ENCODE results near the gene ADRA1B.

ADRA1B gene

DNA sequence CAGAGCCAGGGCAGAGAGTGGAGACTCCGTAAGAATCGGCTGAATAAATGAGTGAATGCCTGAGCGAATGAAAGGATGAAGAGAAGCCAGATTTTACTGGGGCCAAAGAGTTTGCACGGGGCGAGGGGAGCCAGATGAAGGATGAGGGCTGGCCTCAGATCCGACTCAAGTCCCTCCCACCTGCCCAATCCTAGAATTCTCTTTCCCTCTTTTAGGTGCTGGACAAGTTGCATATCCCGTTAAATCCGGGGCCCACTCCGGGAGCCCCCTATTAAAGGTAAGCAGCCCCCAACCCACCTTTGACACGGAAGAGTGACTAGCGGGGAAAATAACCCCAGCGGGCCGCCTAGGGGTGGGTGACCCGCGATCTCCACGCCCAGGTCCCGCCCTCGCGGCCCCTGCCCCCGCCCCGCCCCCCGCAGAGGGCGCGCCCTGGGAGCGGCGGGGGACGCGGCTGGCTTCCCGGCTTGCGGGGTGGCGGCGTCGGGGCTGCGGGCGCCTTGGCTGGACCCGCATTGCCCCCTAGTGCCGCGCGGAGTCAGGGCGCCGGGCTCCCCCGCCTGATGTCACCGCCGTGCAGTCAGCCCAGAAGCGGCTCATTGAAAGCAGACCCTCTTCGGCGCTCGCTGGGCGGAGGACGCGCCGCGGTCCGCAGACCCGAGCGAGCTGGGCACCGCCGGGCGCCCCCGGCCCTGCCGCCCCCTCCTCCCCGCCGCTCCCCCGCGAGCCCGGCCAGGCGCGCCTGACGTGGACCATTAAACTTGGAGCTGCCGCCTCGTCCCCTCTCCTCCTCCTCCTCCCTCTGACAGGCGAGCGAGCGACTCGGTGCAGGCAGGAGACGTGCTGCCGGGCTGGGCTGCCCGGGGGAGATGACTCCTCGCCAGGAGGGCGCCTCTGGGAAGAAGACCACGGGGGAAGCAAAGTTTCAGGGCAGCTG, at the start of gene ADRA1B:
TSS of gene ADRA1B (plus strand) at position 579 of the 937 bp plus-strand sequence. CDS start 424 bp downstream, outside the sequence.
- peak; percentile 11 for DNase-seq (ENCODE audit: low spot score)

DNA sequence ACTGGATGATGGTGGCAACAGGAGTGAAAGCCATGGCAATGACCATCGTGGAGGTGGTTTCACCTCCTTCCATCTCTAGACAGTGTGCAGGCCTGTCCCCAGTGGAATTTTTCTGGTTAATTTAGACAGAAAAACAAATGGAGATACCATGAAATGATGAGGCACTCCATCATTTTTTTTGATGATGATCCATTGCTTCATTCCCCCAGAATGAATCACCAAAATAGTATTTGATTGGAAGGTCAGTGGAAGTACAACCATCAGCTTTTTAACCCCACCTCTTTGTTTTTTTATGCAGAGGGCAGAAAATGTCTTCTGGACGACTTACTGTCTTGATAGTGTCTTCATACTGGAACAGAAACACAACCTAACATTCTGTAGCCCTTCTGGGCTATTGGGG, 42.6 kb upstream of the ADRA1B start:
- DNase-seq (ENCODE audit: low spot score), result no peak

DNA sequence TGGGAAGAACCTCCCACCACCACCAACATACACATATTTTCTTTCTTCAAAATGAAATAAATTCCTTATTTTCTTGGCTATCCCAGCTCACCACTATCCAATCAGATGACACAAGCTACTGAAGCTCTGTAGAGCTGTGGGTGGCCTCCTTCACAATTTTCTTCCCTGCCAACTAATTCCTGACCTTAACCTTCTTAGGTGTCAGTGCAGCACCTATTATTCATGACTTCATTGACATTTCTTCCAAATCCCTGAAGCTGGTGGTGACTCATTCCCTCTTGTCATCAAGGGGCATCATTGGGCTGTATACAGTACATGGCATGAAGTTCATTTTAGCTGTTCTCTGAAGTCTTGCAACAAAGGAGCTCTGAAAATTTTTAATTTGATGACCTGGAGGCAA, 42.0 kb upstream of the ADRA1B start:
- no peak for DNase-seq (ENCODE audit: low spot score)

DNA sequence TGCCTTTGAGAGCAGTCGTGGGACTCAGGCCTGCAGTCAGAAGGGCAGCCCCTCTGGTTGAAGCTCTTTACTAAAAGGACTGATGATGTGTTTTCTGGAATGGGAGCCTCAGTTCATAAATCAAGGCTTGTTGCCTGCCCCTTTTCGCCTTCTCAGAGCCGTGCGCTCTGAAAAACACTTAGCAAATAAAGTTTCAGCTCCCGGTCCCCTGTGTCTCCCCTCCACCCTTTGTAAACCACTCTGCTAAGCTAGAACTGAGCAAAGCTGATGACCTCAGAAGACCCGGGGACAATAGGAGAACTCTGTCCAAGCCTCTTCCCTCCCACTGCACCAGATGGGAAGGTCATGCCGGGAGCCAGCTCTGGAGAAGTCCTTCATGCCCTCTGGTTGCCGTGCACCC, 39.3 kb upstream of the ADRA1B start:
- no peak for DNase-seq (ENCODE audit: low spot score)

DNA sequence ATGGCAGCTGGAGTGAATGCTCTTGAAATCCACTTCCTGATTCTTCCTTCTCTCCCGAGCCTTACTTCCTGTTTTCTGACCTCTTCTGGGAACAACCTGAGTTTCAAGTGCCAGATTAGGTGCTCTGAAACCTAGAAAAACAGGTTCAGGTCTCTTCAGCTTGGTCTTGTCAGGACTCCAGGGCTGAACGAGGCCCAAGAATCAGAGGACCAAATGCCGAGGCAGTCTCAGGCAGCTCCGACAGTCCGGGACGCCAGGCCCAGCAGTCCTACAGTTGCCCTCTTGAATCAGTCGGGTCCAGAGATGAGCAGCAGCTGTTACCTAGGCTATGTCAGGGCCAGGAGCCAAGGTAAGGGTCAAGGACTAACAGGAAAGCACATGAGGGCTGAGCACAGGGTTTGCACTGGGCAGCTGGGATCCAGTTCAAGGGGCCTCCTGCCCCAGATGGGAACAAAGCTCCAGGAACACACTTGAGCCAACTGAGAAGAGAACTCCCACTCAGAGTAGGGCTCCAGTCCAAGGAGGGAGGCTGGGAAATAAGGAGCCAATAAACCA, 38.3 kb upstream of the ADRA1B start:
- no peak for DNase-seq (ENCODE audit: low spot score)

DNA sequence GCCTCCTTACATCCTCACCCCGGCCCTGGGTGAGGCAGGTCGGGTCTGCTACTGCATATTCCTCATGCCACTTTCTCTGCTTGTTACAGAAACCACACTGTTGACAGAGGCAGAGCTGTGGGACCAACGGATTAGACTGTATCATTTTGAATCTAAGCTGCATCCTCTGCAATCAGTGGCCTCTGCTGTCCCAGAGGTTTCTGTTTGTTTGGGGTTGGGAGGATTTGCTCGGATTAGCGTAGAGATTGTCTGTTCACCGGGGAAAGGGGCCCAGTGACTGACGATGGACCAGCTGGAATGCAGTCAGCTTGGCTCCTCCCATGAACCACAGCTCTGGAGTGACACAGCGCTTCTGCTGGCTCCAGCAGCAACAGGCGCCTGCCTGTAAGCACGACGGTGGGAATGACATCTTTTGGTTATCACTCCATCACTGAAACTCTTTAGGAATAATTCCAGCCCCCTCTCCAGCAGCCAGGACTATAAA, 37.3 kb upstream of the ADRA1B start:
- DNase-seq (ENCODE audit: low spot score), result no peak

DNA sequence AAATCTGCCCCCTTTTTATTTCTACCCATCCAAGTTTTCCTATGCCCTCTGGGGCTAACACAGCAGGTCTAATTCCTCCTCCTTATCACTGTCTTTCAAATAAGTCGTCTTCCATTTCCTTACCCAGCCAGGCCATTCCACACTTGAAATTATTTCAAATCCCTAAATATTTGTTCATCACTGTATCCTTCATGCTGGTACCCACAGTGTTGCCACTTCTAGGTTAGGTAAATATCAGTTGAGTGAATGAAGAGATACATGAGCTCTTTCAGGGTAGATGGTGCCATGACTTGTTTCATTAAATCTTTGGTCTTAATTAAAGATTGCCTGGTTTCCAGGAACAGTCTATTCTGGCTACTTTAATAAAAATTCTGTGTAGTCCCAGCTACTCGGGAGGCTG, 35.6 kb upstream of the ADRA1B start:
- no peak for DNase-seq (ENCODE audit: low spot score)

DNA sequence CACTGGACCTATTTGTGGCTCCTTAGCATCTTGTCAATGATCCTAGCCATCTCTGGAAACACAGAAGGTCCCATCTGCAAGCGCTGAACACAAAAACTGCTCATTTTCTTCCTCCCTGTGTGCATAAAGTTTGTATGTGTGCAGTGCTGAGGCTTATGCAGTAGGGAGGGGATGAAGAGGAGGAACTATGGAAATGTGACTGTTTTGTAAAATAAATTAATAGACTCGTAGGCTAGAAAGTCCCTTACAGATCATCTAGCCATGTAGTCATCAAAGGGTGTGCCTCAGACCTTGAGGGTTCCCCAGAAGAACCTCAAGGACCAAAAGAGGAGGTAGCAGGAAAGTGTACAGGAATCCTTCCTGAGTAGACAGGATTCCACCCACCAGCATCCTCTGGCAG, 34.3 kb upstream of the ADRA1B start:
- no peak for DNase-seq (ENCODE audit: low spot score)

DNA sequence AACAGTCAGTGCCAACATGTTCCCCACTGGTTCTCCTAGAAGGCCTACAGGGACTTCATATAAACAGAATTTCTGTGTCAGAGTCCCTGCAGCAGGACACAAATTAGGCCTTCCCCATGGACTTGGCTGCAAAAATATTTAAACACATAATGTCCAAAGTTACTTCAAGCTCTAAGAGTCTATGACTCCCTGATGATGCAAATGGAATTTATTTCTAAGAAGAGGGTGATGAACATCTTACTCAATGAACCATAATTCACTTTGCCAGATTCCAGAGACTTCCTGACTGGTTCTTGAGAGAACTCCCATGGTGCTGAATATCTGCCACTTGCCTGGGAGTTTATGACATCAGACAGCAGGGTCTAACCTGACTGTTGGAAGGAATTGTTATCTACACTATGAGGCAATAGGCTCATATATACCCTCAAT, 32.7 kb upstream of the ADRA1B start:
- DNase-seq (ENCODE audit: low spot score), result no peak

DNA sequence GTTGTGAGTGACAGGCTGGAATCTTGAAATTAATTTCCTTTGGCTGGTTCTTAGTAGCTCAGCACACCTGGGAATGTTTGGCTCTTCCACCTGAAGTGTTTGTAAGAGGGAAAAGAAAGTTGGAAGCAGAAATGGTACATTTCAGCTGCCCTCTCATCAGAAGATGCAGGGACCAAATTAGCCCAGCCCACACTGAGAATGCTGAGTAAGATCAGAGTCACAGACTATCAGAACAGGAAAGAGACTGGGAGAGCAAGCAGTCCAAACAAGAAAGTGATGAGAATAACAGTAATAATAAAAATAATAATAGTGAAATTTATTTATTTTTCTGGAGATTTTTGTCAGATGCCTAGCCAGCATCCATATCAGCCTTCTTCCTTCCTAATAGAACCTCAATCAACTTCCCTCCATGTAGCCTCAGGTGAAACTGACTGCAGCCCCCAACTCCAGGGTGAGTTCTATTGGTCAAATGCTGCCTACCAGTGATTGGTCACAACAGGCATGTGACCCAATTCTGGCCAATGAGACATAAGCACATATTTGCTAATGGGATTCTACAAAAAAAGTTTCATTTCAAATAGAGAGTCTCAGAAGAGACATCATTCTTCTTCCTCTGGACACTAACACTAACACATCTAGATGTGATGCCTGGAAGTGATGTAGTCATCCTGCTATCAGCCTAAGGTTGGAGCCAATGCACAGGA, 31.2 kb upstream of the ADRA1B start:
- DNase-seq (ENCODE audit: low spot score), result no peak

DNA sequence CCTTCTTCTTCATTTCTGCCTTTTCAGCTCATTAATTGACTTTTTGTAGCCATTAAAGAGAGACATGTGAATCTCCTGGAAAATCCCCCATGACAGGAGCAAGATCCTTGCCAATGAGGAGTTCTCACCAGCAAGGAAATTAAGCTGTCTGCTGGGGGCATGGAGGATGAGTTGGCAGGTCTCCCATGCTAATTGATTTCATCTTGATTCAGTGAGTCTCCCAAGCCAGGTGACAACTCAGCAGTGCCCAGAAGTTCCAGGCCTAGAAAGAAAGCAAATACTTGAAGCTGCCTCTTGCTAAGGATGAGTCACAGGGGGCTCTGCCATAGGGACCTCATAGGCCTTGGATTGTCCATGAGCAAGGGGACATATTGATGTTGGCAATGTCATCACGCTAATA, 30.0 kb upstream of the ADRA1B start:
- DNase-seq (ENCODE audit: low spot score), result no peak

DNA sequence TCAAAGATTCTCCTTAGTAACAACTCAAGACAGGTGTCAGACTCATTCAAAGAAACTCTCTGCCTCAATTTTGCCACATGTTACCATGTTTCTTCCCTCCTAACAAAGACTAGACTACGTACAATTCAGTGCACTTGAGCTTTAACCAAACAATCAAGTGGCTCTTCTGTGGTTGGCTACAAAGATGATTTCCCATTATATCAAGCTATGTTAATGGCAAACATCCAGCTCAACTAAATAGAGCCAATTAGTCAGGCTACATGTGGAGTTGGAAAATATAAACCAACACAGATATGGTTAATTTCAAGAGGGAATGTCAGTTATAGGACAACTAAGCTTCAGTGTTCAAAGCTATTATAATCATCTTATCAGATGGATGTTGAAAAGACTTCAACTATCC, 29.2 kb upstream of the ADRA1B start:
- DNase-seq (ENCODE audit: low spot score), result no peak

DNA sequence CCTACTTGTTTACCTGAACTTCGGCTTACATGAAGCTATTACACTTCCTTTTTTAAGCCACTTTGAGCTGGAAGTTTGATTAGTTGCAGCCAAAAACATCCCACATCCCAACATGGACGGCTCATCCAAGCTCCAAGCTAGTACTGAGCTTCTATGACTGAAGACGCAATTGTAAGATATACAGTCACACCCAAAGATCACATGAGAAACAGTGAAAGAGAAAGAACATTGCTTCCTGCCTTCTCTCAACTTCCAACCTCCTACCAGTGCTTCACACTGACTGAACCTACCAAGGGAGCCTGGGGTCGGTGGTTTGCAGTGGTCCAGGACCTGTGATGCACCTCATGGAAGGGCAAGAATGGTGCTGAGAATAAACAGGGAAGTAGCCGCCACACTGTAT, 27.4 kb upstream of the ADRA1B start:
- DNase-seq (ENCODE audit: low spot score), result no peak

DNA sequence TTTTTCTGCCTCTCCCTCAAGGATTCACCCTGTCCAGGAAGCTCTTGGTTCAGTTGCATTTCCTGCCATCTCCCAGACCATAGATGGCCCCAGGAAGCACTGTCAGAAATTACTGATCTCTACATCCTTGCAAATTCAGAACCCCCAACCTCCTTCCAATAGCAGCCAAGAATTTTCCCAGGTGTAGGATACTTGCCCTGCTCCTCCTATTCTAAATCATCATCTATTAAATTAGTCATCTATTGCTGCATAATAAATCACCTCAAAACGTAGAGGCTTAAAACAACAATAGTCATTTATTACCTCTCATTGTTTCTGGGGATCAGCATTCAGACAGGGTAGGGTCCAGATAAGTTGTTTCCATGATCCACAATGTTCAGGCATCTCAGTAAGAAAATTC, 26.1 kb upstream of the ADRA1B start:
- DNase-seq (ENCODE audit: low spot score), result no peak

DNA sequence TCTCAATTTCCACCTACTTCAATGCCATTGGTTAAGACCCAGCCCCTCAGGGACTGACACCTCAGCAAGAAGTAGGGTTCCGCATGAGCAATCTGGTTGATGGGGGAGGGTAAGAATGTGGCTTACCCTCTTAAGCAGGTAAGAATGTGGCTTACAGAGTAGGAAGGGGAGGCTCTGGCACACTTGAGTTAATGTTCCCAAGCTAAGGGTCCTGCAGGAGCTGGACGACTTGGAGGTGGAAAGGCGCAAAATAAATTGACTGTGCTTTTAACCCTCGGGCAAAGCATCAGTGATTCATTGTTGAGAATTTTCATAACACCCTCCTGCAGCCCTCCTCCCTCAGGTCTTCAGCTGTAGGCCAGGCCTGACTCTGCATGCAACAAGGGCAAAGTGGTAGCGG, 24.9 kb upstream of the ADRA1B start:
- DNase-seq (ENCODE audit: low spot score), result no peak

DNA sequence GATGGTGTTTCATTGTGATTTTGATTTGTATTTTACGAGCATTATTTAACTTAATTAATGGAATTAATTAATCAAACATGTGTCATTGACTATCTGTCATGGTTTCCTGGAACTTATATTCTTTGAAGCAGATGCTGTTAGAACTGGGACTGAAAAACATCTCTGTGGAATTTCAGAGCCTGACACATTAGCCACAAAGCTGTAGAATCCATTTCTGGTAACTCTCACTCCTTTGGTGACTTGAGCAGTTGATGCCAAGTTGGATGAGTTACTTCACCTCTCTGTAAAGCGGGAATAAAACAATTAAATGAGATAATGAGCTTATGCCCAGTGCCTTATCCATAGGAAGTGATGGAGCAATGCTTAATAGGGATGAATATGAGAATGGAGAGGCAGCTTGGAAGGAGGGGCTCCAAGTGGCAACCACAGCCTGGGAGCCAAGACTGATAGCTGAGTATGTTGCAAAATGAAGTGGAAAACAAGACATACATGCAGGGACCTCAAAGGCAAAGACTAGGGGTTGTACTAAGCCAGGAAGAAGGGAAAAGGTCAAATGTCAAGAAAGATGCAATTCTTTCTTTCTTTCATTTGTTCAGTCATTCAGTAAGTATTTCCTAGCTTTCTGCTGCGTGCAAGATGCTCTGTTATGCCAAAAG, 23.1 kb upstream of the ADRA1B start:
- DNase-seq (ENCODE audit: low spot score), result no peak

DNA sequence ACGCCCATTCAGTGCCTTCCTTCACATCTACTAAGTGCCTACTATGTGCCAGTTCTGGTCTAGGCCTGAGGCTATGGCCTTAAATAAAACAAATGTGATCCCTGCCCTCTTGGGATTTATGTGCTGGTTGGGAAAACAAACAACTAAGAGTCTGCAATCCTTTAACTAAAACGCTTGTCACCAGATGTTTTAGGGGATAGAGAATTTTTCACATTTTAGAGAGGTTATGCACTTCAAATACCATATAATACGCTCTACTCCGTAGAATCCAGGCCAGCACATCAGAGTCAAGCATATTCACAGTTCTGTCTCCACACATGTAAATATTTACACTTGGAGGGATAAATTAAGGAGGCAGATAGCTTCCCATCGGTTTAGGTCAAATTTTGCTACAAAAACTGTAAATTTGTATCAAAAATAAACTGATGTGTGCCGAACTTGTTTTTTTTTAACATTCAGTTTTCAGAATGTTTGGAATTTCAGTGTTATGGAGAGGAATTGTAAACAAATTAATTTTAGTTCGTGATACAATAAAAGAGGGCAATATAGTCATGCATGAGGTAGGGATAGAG, 22.0 kb upstream of the ADRA1B start:
- DNase-seq (ENCODE audit: low spot score), result no peak

DNA sequence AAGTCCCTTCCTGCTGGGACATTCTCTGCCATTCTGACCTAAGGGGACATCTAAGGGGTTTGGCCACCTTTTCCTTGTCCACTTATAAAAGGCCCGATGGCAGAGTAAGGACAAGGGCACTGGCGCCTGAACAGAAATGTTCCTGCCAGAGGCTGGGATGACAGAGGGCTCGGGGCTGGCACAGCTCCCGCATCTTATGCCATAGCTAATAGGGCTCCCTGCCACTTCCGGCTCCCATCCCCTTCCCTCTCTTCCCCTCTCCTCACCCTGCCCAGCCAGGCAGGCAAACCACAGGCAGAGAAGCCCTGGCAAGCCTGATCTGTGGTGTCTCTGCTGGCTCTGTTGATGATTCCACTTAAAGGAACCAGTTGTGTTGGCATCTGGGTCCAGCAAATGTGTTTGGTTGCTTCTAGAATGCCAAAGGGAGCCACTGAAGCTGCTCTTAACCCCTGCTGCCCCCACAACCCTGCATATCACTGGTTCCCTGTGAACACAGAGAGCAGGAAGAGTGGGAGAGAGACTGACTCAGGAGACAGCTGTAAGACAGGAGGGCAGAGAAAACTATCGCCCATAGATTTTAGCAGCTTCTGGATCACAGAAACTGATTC, 18.4 kb upstream of the ADRA1B start:
- DNase-seq (ENCODE audit: low spot score), result no peak

DNA sequence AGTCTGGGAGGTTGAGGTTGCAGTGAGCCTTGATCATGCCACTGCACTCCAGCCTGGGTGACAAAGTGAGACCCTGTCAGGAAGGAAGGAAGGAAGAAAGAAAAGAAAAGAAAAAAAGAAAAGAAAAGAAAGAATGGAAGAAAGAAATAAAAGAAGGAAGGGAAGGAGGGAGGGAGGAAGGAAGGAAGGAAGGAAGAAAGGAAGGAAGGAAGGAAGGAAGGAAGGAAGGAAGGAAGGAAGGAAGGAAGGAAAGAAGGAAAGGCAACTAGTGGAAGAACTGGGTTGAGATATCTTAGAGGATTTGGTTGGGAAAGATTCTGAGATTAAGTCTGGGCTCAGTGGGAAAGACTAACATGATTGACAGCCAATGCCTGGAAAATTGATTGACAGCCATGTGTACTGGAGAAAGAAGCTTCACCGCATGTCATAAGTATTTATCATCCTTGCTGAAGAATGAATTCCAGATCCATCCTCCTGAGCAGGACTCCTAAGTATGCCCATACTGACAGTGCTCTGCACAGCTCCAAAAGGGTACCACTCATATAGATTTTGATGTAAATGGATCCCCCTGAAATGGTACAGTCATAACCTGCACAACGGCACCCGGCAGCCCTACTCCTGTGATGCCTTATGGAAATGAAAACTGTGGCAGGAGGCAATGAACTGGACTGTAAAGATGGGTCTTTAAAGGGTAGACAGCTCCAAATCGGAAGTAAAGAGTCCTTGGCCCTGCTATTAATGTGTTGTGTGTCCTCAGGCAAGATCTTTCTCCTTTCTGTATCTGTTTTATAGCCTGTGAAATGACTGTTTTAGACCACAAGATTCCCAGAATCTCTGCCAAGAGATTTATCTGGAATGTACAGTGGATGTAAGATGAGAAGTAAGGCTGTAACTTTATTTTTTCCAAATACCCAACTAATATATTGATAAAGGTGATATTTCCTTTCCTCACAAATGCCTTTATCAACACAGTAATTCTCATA, 16.9 kb upstream of the ADRA1B start:
- DNase-seq (ENCODE audit: low spot score), result no peak

DNA sequence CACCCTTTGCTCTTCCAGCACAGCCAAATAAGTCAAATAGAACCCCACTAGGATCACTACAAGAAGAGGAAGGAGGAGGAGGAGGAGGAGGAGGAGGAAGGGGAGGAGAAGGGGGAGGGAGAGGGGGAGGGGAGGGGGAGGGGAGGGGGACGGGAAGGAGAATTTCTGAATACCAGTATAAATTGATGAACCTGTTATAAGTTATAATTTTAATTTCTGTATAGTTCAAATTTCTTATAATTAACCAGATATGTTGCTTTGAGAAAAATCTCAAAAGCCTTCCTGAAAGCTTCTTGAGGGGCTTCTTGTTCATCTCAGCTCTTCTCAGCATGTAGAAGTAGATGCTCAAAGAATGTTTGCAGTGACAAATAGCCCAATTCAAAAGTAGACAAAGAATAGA, 15.0 kb upstream of the ADRA1B start:
- no peak for DNase-seq (ENCODE audit: low spot score)

Measured in CD4-positive, alpha-beta T cell treated with Interleukin-15 for 4 hours (primary cell).